Mammary epithelial cell (primary cell): ENCODE measurements around the gene XPNPEP3.

Experiments used
- EZH2 ChIP-seq: IDR thresholded peaks from 2 replicates; pipeline ENCODE4 v1.6.1; 2012; ENCODE audit warnings: low read length, inconsistent platforms, borderline replicate concordance
- TF ChIP-seq, protein P1 (sequence below), 2 donors: IDR thresholded peaks in 1 of 2; conservative IDR thresholded peaks in 1 of 2; 2 replicates each; pipeline ENCODE4 v1.5.1; 2011 to 2012; ENCODE audit warnings: inconsistent platforms in 2 of 2, low read length in 2 of 2, mild to moderate bottlenecking in 2 of 2, control low read depth in 1 of 2, low read depth in 1 of 2; ENCODE audit not compliant: insufficient read depth in 1 of 2; ENCODE audit errors: extremely low read depth in 1 of 2

GRCh38 chr22:40823426-40823825 lies 33.5 kb upstream of the XPNPEP3 start:
- TF ChIP-seq, protein P1, sequence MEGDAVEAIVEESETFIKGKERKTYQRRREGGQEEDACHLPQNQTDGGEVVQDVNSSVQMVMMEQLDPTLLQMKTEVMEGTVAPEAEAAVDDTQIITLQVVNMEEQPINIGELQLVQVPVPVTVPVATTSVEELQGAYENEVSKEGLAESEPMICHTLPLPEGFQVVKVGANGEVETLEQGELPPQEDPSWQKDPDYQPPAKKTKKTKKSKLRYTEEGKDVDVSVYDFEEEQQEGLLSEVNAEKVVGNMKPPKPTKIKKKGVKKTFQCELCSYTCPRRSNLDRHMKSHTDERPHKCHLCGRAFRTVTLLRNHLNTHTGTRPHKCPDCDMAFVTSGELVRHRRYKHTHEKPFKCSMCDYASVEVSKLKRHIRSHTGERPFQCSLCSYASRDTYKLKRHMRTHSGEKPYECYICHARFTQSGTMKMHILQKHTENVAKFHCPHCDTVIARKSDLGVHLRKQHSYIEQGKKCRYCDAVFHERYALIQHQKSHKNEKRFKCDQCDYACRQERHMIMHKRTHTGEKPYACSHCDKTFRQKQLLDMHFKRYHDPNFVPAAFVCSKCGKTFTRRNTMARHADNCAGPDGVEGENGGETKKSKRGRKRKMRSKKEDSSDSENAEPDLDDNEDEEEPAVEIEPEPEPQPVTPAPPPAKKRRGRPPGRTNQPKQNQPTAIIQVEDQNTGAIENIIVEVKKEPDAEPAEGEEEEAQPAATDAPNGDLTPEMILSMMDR (conservative IDR thresholded peaks at IDR 0.05 in 1 of 2, IDR thresholded peaks at IDR 0.05 in 1 of 2; ENCODE audit: extremely low read depth in 1 of 2, insufficient read depth in 1 of 2, low read depth in 1 of 2, low read length in 2 of 2), result no peak
- TF ChIP-seq EZH2, result no peak
